CD4-positive, alpha-beta memory T cell (primary cell): ENCODE results near the gene NDEL1. TPM values are rescaled to one million over a fixed set of nuclear protein-coding genes. Genes with fewer than 3 reads are reported as not detected.

Source experiments
- CTCF ChIA-PET: fragments of 350-600 bp; sonication (Branson Sonifier 250); formaldehyde crosslinking; loops from one replicate; lab custom pipeline; 2021; ENCODE audit warnings: inconsistent platforms; ENCODE audit not compliant: partially characterized antibody; lab: Charles Lee
- POLR2A ChIA-PET: fragments of 350-600 bp; sonication (Branson Sonifier 250); formaldehyde crosslinking; loops from one replicate; lab custom pipeline; 2021; ENCODE audit not compliant: partially characterized antibody; lab: Charles Lee
- DNase-seq, 5 donors: peaks; one replicate each; pipeline versions ENCODE4 v3.0.0 to v3.0.0-alpha.2; 2020 to 2022; ENCODE audit warnings: mixed read lengths in 1 of 5
- H3K27ac ChIP-seq: one replicate; pipeline ENCODE4 v1.7.0; 2013; ENCODE audit warnings: low read depth, low read length
- H3K27me3 ChIP-seq: 2 replicates; pipeline ENCODE4 v1.7.0; 2013; ENCODE audit warnings: mild to moderate bottlenecking, low read length, moderate library complexity; ENCODE audit not compliant: insufficient read depth
- H3K36me3 ChIP-seq: 2 replicates; pipeline ENCODE4 v1.7.0; 2013; ENCODE audit warnings: mild to moderate bottlenecking, low read length, moderate library complexity; ENCODE audit not compliant: insufficient read depth
- H3K4me1 ChIP-seq: 2 replicates; pipeline ENCODE4 v1.7.0; 2013; ENCODE audit warnings: mild to moderate bottlenecking, low read length, moderate library complexity; ENCODE audit not compliant: insufficient read depth
- H3K4me3 ChIP-seq, 2 donors: one replicate each; pipeline ENCODE4 v1.7.0; 2013; ENCODE audit warnings: low read length in 2 of 2, mild to moderate bottlenecking in 1 of 2
- H3K9me3 ChIP-seq, 2 donors: one replicate each; pipeline ENCODE4 v1.7.0; 2013; ENCODE audit warnings: low read length in 2 of 2, control low read depth in 1 of 2; ENCODE audit not compliant: control insufficient read depth in 1 of 2
- H3K27ac Mint-ChIP-seq, 7 donors: one replicate each; pipeline ENCODE4 v1.8.0; 2020 to 2021; ENCODE audit warnings: mixed read lengths in 7 of 7, mild to moderate bottlenecking in 6 of 7, inconsistent platforms in 3 of 7, moderate library complexity in 3 of 7
- H3K27me3 Mint-ChIP-seq, 2 donors: one replicate each; pipeline ENCODE4 v1.8.0; 2020 to 2021; ENCODE audit warnings: mixed read lengths in 2 of 2
- H3K36me3 Mint-ChIP-seq, 2 donors: one replicate each; pipeline ENCODE4 v1.8.0; 2020 to 2021; ENCODE audit warnings: mixed read lengths in 2 of 2, inconsistent platforms in 1 of 2, mild to moderate bottlenecking in 1 of 2
- H3K4me1 Mint-ChIP-seq, 4 donors: one replicate each; pipeline ENCODE4 v1.8.0; 2020 to 2021; ENCODE audit warnings: mixed read lengths in 4 of 4, mild to moderate bottlenecking in 1 of 4
- H3K4me3 Mint-ChIP-seq, 8 donors: one replicate each; pipeline ENCODE4 v1.8.0; 2020 to 2021; ENCODE audit warnings: mixed read lengths in 8 of 8, mild to moderate bottlenecking in 7 of 8, moderate library complexity in 6 of 8, inconsistent platforms in 3 of 8
- H3K9me3 Mint-ChIP-seq, 8 donors: one replicate each; pipeline ENCODE4 v1.8.0; 2020 to 2021; ENCODE audit warnings: mixed read lengths in 8 of 8, mild to moderate bottlenecking in 5 of 8, inconsistent platforms in 3 of 8, moderate library complexity in 1 of 8
- intact Hi-C: fragments of 100-400 bp; cut with micrococcal nuclease; formaldehyde crosslinking; loops from one replicate; pipeline ENCODE4 v1.15.1; 2023
- polyA plus RNA-seq, 2 donors: library from polyadenylated mRNA; unstranded; fragments of 300-500 nt; fragmentation: Illumina TruSeq; gene quantifications; one replicate each; pipeline ENCODE4 v1.2.3, GENCODE V29; 2021
- total RNA-seq, 2 experiments: library from RNA; stranded (reverse); gene quantifications; one replicate each; pipeline ENCODE4 v1.2.3, GENCODE V29; 2021

NDEL1 gene
- total and polyA plus RNA-seq, 4 experiments from 2014 or later = 52.9 to 120 (median 90.9) TPM

DNA sequence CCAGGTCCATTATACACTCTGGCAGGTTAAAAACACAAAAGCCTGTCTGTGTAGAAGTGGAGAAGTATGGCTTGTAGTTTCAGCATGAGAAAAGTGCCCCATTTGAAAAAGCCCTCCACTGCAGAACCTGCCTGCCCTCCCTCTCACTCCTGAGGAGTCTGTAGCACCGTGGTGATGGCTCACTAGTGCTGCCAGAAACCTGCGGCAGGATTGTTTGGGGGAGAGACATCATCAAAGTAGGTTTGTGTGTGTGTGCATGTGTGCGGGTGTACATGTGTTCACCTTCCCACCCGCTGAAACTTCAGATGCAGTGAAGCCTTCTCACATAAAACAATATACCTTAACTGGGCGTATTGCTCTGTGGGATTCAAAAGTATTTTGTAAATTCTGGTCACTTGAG, 26.9 kb downstream of the NDEL1 start:
- peaks cover 50 to 91% of the 10 kb centered on the region in 2 donors for H3K36me3 Mint-ChIP-seq
- H3K4me1 Mint-ChIP-seq = peaks cover 20 to 21% (median 20%) of the 10 kb centered on the region in 4 donors
- Histone ChIP-seq H3K27ac (no peak overlapping the region), H3K4me3 (no peak overlapping the region), H3K4me1 (no peaks in the 10 kb centered on the region), H3K27me3 (no peaks in the 10 kb centered on the region), H3K9me3 (no peaks in the 10 kb centered on the region), H3K36me3 (peaks cover 88% of the 10 kb centered on the region)
- ChIA-PET CTCF (no interaction called here), POLR2A (no interaction called here)
- H3K9me3 Mint-ChIP-seq = no peaks in the 10 kb centered on the region
- no peaks in the 10 kb centered on the region for H3K27me3 Mint-ChIP-seq
- peak overlapping the region in 1 of 7 donors; percentile 15 for H3K27ac Mint-ChIP-seq
- DNase-seq = no peak
- H3K4me3 Mint-ChIP-seq = no peak overlapping the region
- intact Hi-C loops = no loop called here

DNA sequence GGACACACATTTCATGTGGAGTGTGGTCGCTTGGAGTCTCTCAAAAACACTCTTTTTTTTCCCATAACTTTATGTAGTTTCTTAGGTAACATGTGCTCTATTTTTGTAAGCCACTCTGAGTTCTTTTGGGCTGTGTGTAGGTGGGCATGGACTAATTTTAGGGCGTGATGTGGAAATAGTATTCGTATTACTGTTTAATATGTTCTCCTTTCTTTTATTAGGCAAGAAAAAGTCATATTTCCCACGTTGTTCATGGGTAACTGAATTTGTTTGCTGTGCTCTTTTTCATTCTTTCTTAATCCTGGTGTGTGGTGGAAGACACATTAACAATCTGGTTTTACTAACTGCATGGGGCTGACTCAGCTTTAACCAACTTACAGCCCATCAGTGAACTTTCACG, 27.4 kb downstream of the NDEL1 start:
- H3K27ac Mint-ChIP-seq = peak overlapping the region in 2 of 7 donors; percentile 15 to 27
- peaks cover 17 to 19% (median 18%) of the 10 kb centered on the region in 4 donors for H3K4me1 Mint-ChIP-seq
- H3K36me3 Mint-ChIP-seq = peaks cover 51 to 93% of the 10 kb centered on the region in 2 donors
- H3K9me3 Mint-ChIP-seq = no peaks in the 10 kb centered on the region
- Histone ChIP-seq H3K27ac (no peak overlapping the region), H3K4me3 (no peak overlapping the region), H3K9me3 (no peaks in the 10 kb centered on the region), H3K4me1 (no peaks in the 10 kb centered on the region), H3K27me3 (no peaks in the 10 kb centered on the region), H3K36me3 (peaks cover 90% of the 10 kb centered on the region)
- H3K4me3 Mint-ChIP-seq = no peak overlapping the region
- POLR2A ChIA-PET = no interaction called here
- intact Hi-C loops = no loop called here
- CTCF ChIA-PET = no interaction called here
- DNase-seq = no peak
- H3K27me3 Mint-ChIP-seq = no peaks in the 10 kb centered on the region

DNA sequence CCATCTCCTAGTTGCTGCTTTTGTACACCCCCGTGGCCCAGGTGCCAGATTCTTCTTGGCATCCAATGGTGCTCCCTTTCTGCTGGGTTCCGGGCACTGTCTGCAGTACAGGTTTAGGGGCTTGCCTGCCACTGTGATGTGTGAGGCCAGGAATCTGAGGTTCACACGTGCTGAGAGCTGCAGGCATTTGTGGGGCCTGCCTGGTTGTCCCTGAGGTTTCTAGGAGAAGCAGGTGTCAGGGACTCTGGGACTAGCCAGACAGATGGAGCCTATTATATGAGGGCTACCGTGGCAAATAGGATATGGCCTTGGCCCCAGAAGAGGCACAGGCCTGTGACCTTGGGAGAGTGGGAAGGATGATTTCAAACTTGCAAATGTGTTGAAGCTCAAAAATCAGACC, 29.3 kb downstream of the NDEL1 start:
- no peaks in the 10 kb centered on the region for H3K9me3 ChIP-seq
- POLR2A ChIA-PET = no interaction called here
- no peaks in the 10 kb centered on the region for H3K27me3 ChIP-seq
- Mint-ChIP-seq H3K36me3 (peaks cover 39 to 86% of the 10 kb centered on the region in 2 donors), H3K9me3 (no peaks in the 10 kb centered on the region), H3K4me1 (peaks cover 13 to 17% (median 14%) of the 10 kb centered on the region in 4 donors), H3K27ac (peak overlapping the region in 3 of 7 donors; percentile 19 to 43 (median 22)), H3K27me3 (no peaks in the 10 kb centered on the region), H3K4me3 (no peak overlapping the region)
- no peak for DNase-seq
- peaks cover 76% of the 10 kb centered on the region for H3K36me3 ChIP-seq
- H3K27ac ChIP-seq = no peak overlapping the region
- H3K4me3 ChIP-seq = no peak overlapping the region
- no peaks in the 10 kb centered on the region for H3K4me1 ChIP-seq
- intact Hi-C loops = no loop called here
- CTCF ChIA-PET = no interaction called here

DNA sequence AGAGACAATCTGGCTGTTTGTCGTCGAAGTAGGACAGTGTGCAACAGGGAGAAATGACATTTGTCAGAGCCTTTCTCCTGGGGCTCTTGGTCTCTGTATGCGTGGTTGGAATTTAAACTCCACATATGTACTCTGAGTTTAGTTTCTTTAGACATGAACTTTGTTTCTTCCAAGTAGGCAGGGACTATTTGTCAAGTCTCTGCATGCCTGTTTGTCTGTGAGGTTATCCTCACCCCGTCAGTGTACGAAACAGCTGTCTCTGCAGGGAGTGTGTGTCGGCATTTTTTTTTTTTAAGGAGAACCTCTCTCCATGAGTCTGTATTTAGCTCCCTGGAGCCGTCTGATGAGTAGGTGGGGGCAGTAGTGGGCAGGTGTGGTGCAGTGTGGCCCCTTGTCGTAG, 29.7 kb downstream of the NDEL1 start:
- H3K4me3 ChIP-seq = no peak overlapping the region
- Mint-ChIP-seq H3K9me3 (no peaks in the 10 kb centered on the region), H3K27ac (no peak overlapping the region), H3K27me3 (no peaks in the 10 kb centered on the region), H3K4me3 (no peak overlapping the region), H3K36me3 (peaks cover 35 to 84% of the 10 kb centered on the region in 2 donors), H3K4me1 (peaks cover 13 to 17% (median 14%) of the 10 kb centered on the region in 4 donors)
- intact Hi-C loops = no loop called here
- POLR2A ChIA-PET = no interaction called here
- peaks cover 74% of the 10 kb centered on the region for H3K36me3 ChIP-seq
- CTCF ChIA-PET = no interaction called here
- H3K27me3 ChIP-seq = no peaks in the 10 kb centered on the region
- no peak overlapping the region for H3K27ac ChIP-seq
- DNase-seq = no peak
- H3K9me3 ChIP-seq = no peaks in the 10 kb centered on the region
- no peaks in the 10 kb centered on the region for H3K4me1 ChIP-seq

DNA sequence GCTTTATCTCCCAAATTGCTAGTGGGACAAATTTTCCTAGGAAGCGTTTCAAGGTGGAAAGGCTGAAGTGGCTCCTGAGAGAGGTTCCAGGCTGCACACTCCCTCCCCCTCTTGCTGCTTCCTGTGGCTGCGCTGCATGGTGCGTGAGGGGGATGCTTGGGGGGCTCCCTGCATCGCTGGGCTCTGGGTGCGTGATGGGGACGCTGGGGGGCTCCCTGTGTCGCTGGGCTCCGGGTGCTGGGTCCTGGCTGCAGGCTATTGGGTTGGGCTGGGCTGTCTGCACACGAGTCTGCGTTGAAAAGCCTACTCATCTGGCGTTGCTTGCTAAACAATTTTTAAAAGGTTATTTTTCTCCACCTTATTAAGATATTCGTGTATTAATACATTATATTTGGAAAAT, 30.1 kb downstream of the NDEL1 start:
- ChIA-PET POLR2A (no interaction called here), CTCF (no interaction called here)
- Mint-ChIP-seq H3K27me3 (no peaks in the 10 kb centered on the region), H3K4me1 (peaks cover 13 to 17% (median 14%) of the 10 kb centered on the region in 4 donors), H3K4me3 (no peak overlapping the region), H3K27ac (no peak overlapping the region), H3K36me3 (peaks cover 35 to 83% of the 10 kb centered on the region in 2 donors), H3K9me3 (no peaks in the 10 kb centered on the region)
- Histone ChIP-seq H3K27me3 (no peaks in the 10 kb centered on the region), H3K4me1 (no peaks in the 10 kb centered on the region), H3K9me3 (no peaks in the 10 kb centered on the region), H3K36me3 (peaks cover 72% of the 10 kb centered on the region), H3K4me3 (no peak overlapping the region), H3K27ac (no peak overlapping the region)
- intact Hi-C loops = no loop called here
- DNase-seq = no peak

DNA sequence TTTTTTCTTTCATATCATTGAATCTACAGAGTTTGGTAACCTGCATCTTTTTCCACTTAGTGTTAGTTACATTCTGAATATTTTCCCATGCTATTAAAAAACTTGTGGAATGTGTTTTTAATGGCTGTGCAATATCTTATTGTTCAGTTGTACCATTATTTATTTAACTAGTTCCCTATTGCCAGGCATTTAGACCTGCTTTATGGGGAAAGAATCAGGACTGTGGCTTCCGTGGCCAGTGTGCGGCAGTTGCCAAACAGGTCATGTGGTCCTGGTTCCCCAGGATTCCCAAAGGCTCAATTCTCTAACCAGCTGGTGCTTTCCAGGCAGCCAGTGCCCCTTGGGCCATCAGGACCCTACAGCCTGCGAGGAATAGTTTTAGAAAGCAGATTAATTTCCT, 30.8 kb downstream of the NDEL1 start:
- peaks cover 35 to 83% of the 10 kb centered on the region in 2 donors for H3K36me3 Mint-ChIP-seq
- peaks cover 0 to 2% (median 0%) of the 10 kb centered on the region in 8 donors for H3K9me3 Mint-ChIP-seq
- ChIA-PET CTCF (no interaction called here), POLR2A (no interaction called here)
- H3K27me3 Mint-ChIP-seq = no peaks in the 10 kb centered on the region
- no peaks in the 10 kb centered on the region for H3K9me3 ChIP-seq
- H3K4me1 Mint-ChIP-seq = peaks cover 13 to 17% (median 14%) of the 10 kb centered on the region in 4 donors
- H3K4me1 ChIP-seq = no peaks in the 10 kb centered on the region
- peaks cover 70% of the 10 kb centered on the region for H3K36me3 ChIP-seq
- no peaks in the 10 kb centered on the region for H3K27me3 ChIP-seq
- intact Hi-C loops = no loop called here
- H3K4me3 ChIP-seq = no peak overlapping the region
- no peak overlapping the region for H3K27ac ChIP-seq
- no peak overlapping the region for H3K4me3 Mint-ChIP-seq
- no peak for DNase-seq
- H3K27ac Mint-ChIP-seq = peak overlapping the region in 1 of 7 donors; percentile 61

DNA sequence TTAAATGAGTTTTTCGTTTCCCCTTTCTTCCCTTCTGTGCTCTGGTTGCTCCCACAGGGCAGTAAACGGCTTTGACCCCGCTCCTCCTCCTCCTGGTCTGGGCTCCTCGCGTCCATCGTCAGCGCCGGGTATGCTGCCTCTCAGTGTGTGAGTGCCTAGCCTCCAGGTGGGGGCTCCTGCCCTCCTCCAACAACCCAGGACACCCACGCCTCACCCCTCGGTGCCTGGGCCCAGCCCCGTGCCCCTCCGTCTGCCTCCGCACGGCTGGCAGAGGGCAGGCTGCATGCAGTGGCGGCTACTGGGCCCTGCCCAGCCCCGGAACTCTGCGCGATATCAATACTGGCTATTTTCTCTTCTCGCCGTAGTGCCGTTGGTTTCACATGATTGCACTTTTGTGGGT, 31.2 kb downstream of the NDEL1 start:
- Mint-ChIP-seq H3K4me1 (peaks cover 9 to 17% (median 11%) of the 10 kb centered on the region in 4 donors), H3K9me3 (peaks cover 0 to 2% (median 0%) of the 10 kb centered on the region in 8 donors), H3K36me3 (peaks cover 31 to 83% of the 10 kb centered on the region in 2 donors), H3K27me3 (no peaks in the 10 kb centered on the region), H3K27ac (peak overlapping the region in 2 of 7 donors; percentile 9 to 61), H3K4me3 (no peak overlapping the region)
- ChIA-PET POLR2A (no interaction called here), CTCF (no interaction called here)
- Histone ChIP-seq H3K27ac (no peak overlapping the region), H3K27me3 (no peaks in the 10 kb centered on the region), H3K9me3 (no peaks in the 10 kb centered on the region), H3K36me3 (peaks cover 70% of the 10 kb centered on the region), H3K4me1 (no peaks in the 10 kb centered on the region), H3K4me3 (no peak overlapping the region)
- no peak for DNase-seq
- intact Hi-C loops = no loop called here
